Tibial artery (tissue), 4 donors: ENCODE measurements around the gene SESN2.

Experiments used
- DNase-seq, 2 donors: peaks; one replicate each; pipeline ENCODE4 v3.0.0-alpha.2; 2019
- H3K27ac ChIP-seq, 2 donors: fragments of 200-600 bp; sonication (generic) in 1 of 2; 1 replicate in 1 of 2; 2 replicates in 1 of 2; pipeline ENCODE4 v1.5.1; 2018 to 2019; ENCODE audit warnings: mild to moderate bottlenecking in 1 of 2
- H3K27me3 ChIP-seq, 2 donors: fragments of 200-600 bp; sonication (generic) in 1 of 2; one replicate each; pipeline versions ENCODE4 v1.5.1 to v1.6.0; 2016 to 2019
- H3K36me3 ChIP-seq, 3 donors: fragments of 200-600 bp; sonication (generic) in 2 of 3; one replicate each; pipeline ENCODE4 v1.5.1; 2016 to 2019; ENCODE audit warnings: mild to moderate bottlenecking in 2 of 3
- H3K4me1 ChIP-seq, 4 donors: fragments of 200-600 bp; sonication (generic) in 2 of 4; 1 replicate in 3 of 4; 2 replicates in 1 of 4; pipeline ENCODE4 v1.5.1; 2016 to 2019
- H3K4me3 ChIP-seq, 2 donors: fragments of 200-600 bp; sonication (generic) in 1 of 2; 1 replicate in 1 of 2; 2 replicates in 1 of 2; pipeline ENCODE4 v1.5.1; 2018 to 2019; ENCODE audit warnings: mild to moderate bottlenecking in 2 of 2
- H3K9me3 ChIP-seq, 3 donors: fragments of 200-600 bp; sonication (generic) in 1 of 3; one replicate each; pipeline ENCODE4 v1.5.1; 2016 to 2019
- CTCF ChIP-seq, 2 experiments: fragments of 200-600 bp in 1 of 2; fragments of 450-650 bp in 1 of 2; IDR thresholded peaks; one replicate each; pipeline ENCODE4 v1.5.1; 2017 to 2019; ENCODE audit warnings: antibody characterized with exemption in 2 of 2, mild to moderate bottlenecking in 1 of 2, moderate library complexity in 1 of 2
- intact Hi-C: fragments of 100-400 bp; cut with DNase I; formaldehyde crosslinking; loops from one replicate; pipeline ENCODE4 v1.15.0; 2023; ENCODE audit warnings: low total_unique reads

The SESN2 gene

GRCh38 chr1:28313702-28314546 is 54.6 kb downstream of the SESN2 start:
- no peak overlapping the region for H3K27ac ChIP-seq
- DNase-seq: peak in 1 of 2 donors; percentile 23
- H3K4me3 ChIP-seq: no peak overlapping the region
- H3K36me3 ChIP-seq: no peaks in the 10 kb centered on the region
- H3K9me3 ChIP-seq: no peaks in the 10 kb centered on the region
- peaks cover 0 to 8% of the 10 kb centered on the region in 2 donors for H3K27me3 ChIP-seq
- intact Hi-C loops: no loop called here
- TF ChIP-seq CTCF (IDR thresholded peaks at IDR 0.05): no peak
- no peaks in the 10 kb centered on the region for H3K4me1 ChIP-seq

- DNase-seq: no peak
- no peak for TF ChIP-seq CTCF (IDR thresholded peaks at IDR 0.05)
- H3K4me1 ChIP-seq: no peaks in the 10 kb centered on the region
- intact Hi-C loops: no loop called here
- H3K4me3 ChIP-seq: no peak overlapping the region
- peaks cover 0 to 7% of the 10 kb centered on the region in 2 donors for H3K27me3 ChIP-seq
- H3K36me3 ChIP-seq: no peaks in the 10 kb centered on the region
- H3K27ac ChIP-seq: no peak overlapping the region
- no peaks in the 10 kb centered on the region for H3K9me3 ChIP-seq
These were observed 55.2 kb downstream of the SESN2 start for GRCh38 chr1:28314547-28314941.

- no peaks in the 10 kb centered on the region for H3K4me1 ChIP-seq
- no peak overlapping the region for H3K27ac ChIP-seq
- H3K36me3 ChIP-seq: no peaks in the 10 kb centered on the region
- no peak overlapping the region for H3K4me3 ChIP-seq
- TF ChIP-seq CTCF (IDR thresholded peaks at IDR 0.05): no peak
- intact Hi-C loops: no loop called here
- H3K9me3 ChIP-seq: no peaks in the 10 kb centered on the region
- no peak for DNase-seq
- H3K27me3 ChIP-seq: peaks cover 0 to 7% of the 10 kb centered on the region in 2 donors
These were observed 57.7 kb downstream of the SESN2 start for GRCh38 chr1:28317014-28317413.

- Histone ChIP-seq H3K36me3 (no peaks in the 10 kb centered on the region), H3K4me1 (no peaks in the 10 kb centered on the region), H3K9me3 (no peaks in the 10 kb centered on the region), H3K27ac (no peak overlapping the region), H3K4me3 (no peak overlapping the region), H3K27me3 (peaks cover 0 to 7% of the 10 kb centered on the region in 2 donors)
- no peak for TF ChIP-seq CTCF (IDR thresholded peaks at IDR 0.05)
- DNase-seq: no peak
- intact Hi-C loops: no loop called here
These were observed 62.9 kb downstream of the SESN2 start for GRCh38 chr1:28322194-28322593.

- H3K27ac ChIP-seq: no peak overlapping the region
- peaks cover 0 to 5% (median 2%) of the 10 kb centered on the region in 4 donors for H3K4me1 ChIP-seq
- intact Hi-C loops: no loop called here
- H3K36me3 ChIP-seq: no peaks in the 10 kb centered on the region
- no peak for DNase-seq
- no peak overlapping the region for H3K4me3 ChIP-seq
- H3K9me3 ChIP-seq: no peaks in the 10 kb centered on the region
- H3K27me3 ChIP-seq: peaks cover 0 to 3% of the 10 kb centered on the region in 2 donors
- TF ChIP-seq CTCF (IDR thresholded peaks at IDR 0.05): no peak
These were observed 64.4 kb downstream of the SESN2 start for GRCh38 chr1:28323720-28324119.
